ENCODE results near the gene CCT3. TPM values are rescaled to one million over a fixed set of nuclear protein-coding genes. Genes with fewer than 3 reads are reported as not detected.

Gene CCT3
- total and polyA plus RNA-seq, 10 donors = 73.7 to 129 (median 105) TPM

GRCh38 chr1:156383023-156383422 is 44.9 kb upstream of the CCT3 start:
- H3K4me3 ChIP-seq = no peak overlapping the region
- TF ChIP-seq CTCF (IDR thresholded peaks at IDR 0.05 in 8 of 11, conservative IDR thresholded peaks at IDR 0.05 in 3 of 11) (peak; percentile 48 to 86 (median 73)), POLR2A (IDR thresholded peaks at IDR 0.05) (no peak)
- H3K36me3 ChIP-seq = no peaks in the 10 kb centered on the region
- no peaks in the 10 kb centered on the region for H3K9me3 ChIP-seq
- 51 to 66% (median 53%) methylated on average over 6 to 9 of the region's 9 CpGs for WGBS, 5 donors
- DNase-seq = peak; percentile 82
- H3K27me3 ChIP-seq (replicated peaks in 1 of 7) = peaks cover 0 to 28% (median 4%) of the 10 kb centered on the region in 7 donors
- H3K4me1 ChIP-seq = peaks cover 0 to 16% (median 5%) of the 10 kb centered on the region in 6 donors
- no peak overlapping the region for H3K27ac ChIP-seq
- intact Hi-C loops (cut with DNase I; ENCODE audit: low total_unique reads) = no loop called here

GRCh38 chr1:156382561-156382960 is 44.5 kb upstream of the CCT3 start:
- Histone ChIP-seq H3K4me1 (peaks cover 0 to 12% (median 2%) of the 10 kb centered on the region in 6 donors), H3K36me3 (no peaks in the 10 kb centered on the region), H3K27me3 (replicated peaks in 1 of 7) (peaks cover 0 to 24% (median 0%) of the 10 kb centered on the region in 7 donors), H3K27ac (no peak overlapping the region), H3K9me3 (no peaks in the 10 kb centered on the region), H3K4me3 (no peak overlapping the region)
- TF ChIP-seq POLR2A (IDR thresholded peaks at IDR 0.05) = no peak
- TF ChIP-seq POLR2AphosphoS5 (IDR thresholded peaks at IDR 0.05) = no peak
- TF ChIP-seq CTCF (IDR thresholded peaks at IDR 0.05 in 8 of 11, conservative IDR thresholded peaks at IDR 0.05 in 3 of 11) = no peak
- intact Hi-C loops (cut with DNase I; ENCODE audit: low total_unique reads) = no loop called here
- peak; percentile 59 for DNase-seq
- 58 to 73% (median 65%) methylated on average over 7 of the region's 7 CpGs for WGBS, 5 donors

GRCh38 chr1:156379420-156380165 is 41.5 kb upstream of the CCT3 start:
- TF ChIP-seq POLR2AphosphoS5 (IDR thresholded peaks at IDR 0.05) (no peak), CTCF (IDR thresholded peaks at IDR 0.05 in 8 of 11, conservative IDR thresholded peaks at IDR 0.05 in 3 of 11) (no peak), POLR2A (IDR thresholded peaks at IDR 0.05) (no peak)
- no peak overlapping the region for H3K4me3 ChIP-seq
- H3K9me3 ChIP-seq = no peaks in the 10 kb centered on the region
- DNase-seq = no peak
- intact Hi-C loops (cut with DNase I; ENCODE audit: low total_unique reads) = no loop called here
- peaks cover 0 to 13% (median 0%) of the 10 kb centered on the region in 7 donors for H3K27me3 ChIP-seq (replicated peaks in 1 of 7)
- no peak overlapping the region for H3K27ac ChIP-seq
- no peaks in the 10 kb centered on the region for H3K36me3 ChIP-seq
- H3K4me1 ChIP-seq = peaks cover 0 to 4% (median 0%) of the 10 kb centered on the region in 6 donors
- 43 to 58% (median 56%) methylated on average over 2 to 3 of the region's 3 CpGs for WGBS, 5 donors

- Histone ChIP-seq H3K9me3 (no peaks in the 10 kb centered on the region), H3K36me3 (no peaks in the 10 kb centered on the region), H3K27me3 (replicated peaks in 1 of 7) (peaks cover 0 to 22% (median 0%) of the 10 kb centered on the region in 7 donors), H3K4me1 (peaks cover 0 to 4% (median 0%) of the 10 kb centered on the region in 6 donors), H3K4me3 (no peak overlapping the region), H3K27ac (no peak overlapping the region)
- TF ChIP-seq POLR2A (IDR thresholded peaks at IDR 0.05) (no peak), CTCF (IDR thresholded peaks at IDR 0.05 in 8 of 11, conservative IDR thresholded peaks at IDR 0.05 in 3 of 11) (no peak), POLR2AphosphoS5 (IDR thresholded peaks at IDR 0.05) (no peak)
- DNase-seq = no peak
- 62 to 80% (median 79%) methylated on average over 6 of the region's 6 CpGs for WGBS, 5 donors
- intact Hi-C loops (cut with DNase I; ENCODE audit: low total_unique reads) = no loop called here
Observed at GRCh38 chr1:156378557-156378956, 40.5 kb upstream of the CCT3 start.
